HL-60 (cell line): ENCODE results near the gene AP1G1.
"Not testable (repeated sequence)": the region's sequence is repeated elsewhere in the genome, so short reads cannot be mapped to it uniquely, and the experiment has no call there.

Experiments used
- DNase-seq, 2 experiments: peaks; one replicate each; pipeline ENCODE4 v3.0.0-alpha.2; 2010 to 2020; ENCODE audit warnings: low read depth in 1 of 2, low spot score in 1 of 2
- H3K27ac ChIP-seq: fragments of 250-450 bp; sonication (Bioruptor Pico); replicated peaks from 2 replicates; pipeline ENCODE4 v1.5.1; 2020; ENCODE audit warnings: mild to moderate bottlenecking, moderate library complexity
- H3K27me3 ChIP-seq: fragments of 250-450 bp; sonication (Bioruptor Pico); 2 replicates; pipeline ENCODE4 v1.5.1; 2021; ENCODE audit warnings: mild to moderate bottlenecking, moderate library complexity; ENCODE audit not compliant: insufficient read depth, poor library complexity, severe bottlenecking
- H3K4me3 ChIP-seq: replicated peaks from 2 replicates; pipeline ENCODE4 v1.5.1; 2011; ENCODE audit warnings: mild to moderate bottlenecking, control low read depth, low read length; ENCODE audit not compliant: insufficient read depth
- GABPA ChIP-seq: IDR thresholded peaks from 2 replicates; pipeline ENCODE4 v1.6.1; 2012; ENCODE audit warnings: low read depth
- POLR2AphosphoS5 ChIP-seq: IDR thresholded peaks from 2 replicates; pipeline ENCODE4 v1.6.1; 2012; ENCODE audit warnings: low read depth
- SPI1 ChIP-seq: IDR thresholded peaks from 2 replicates; pipeline ENCODE4 v1.6.1; 2012; ENCODE audit warnings: low read depth, mild to moderate bottlenecking, borderline replicate concordance
- TF ChIP-seq, protein P1 (sequence below): IDR thresholded peaks from one replicate; pipeline ENCODE4 v1.5.1; 2011; ENCODE audit warnings: low read length, control low read depth, inconsistent platforms; ENCODE audit not compliant: insufficient read depth
- TF ChIP-seq, protein P2 (sequence below): IDR thresholded peaks from 2 replicates; pipeline ENCODE4 v1.6.1; 2012; ENCODE audit warnings: low read depth; ENCODE audit not compliant: insufficient replicate concordance

Gene AP1G1

DNA sequence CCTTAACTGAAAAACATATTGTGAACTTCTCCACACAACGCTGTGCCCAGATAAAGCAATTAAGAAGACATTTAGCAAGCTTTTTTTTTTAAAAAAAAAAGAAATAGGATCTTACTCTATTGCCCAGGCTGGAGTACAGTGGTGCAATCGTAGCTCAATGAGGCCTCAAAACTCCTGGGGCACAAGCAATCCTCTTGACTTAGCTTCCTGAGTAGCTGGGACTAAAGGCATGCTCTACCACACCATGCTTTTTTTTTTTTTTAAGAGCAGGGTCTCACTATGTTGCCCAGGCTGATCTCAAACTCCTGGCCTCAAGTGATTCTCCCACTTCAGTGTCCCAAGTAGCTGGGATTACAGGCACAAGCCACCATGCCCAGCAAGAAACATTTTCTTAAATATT is 20.1 kb downstream of the AP1G1 start:
- Histone ChIP-seq H3K27me3 (no peaks in the 10 kb centered on the region), H3K27ac (no peak overlapping the region), H3K4me3 (no peak overlapping the region)
- TF ChIP-seq POLR2AphosphoS5, result no peak
- no peak for TF ChIP-seq SPI1
- TF ChIP-seq, protein P1, sequence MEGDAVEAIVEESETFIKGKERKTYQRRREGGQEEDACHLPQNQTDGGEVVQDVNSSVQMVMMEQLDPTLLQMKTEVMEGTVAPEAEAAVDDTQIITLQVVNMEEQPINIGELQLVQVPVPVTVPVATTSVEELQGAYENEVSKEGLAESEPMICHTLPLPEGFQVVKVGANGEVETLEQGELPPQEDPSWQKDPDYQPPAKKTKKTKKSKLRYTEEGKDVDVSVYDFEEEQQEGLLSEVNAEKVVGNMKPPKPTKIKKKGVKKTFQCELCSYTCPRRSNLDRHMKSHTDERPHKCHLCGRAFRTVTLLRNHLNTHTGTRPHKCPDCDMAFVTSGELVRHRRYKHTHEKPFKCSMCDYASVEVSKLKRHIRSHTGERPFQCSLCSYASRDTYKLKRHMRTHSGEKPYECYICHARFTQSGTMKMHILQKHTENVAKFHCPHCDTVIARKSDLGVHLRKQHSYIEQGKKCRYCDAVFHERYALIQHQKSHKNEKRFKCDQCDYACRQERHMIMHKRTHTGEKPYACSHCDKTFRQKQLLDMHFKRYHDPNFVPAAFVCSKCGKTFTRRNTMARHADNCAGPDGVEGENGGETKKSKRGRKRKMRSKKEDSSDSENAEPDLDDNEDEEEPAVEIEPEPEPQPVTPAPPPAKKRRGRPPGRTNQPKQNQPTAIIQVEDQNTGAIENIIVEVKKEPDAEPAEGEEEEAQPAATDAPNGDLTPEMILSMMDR, result no peak
- TF ChIP-seq, protein P2, sequence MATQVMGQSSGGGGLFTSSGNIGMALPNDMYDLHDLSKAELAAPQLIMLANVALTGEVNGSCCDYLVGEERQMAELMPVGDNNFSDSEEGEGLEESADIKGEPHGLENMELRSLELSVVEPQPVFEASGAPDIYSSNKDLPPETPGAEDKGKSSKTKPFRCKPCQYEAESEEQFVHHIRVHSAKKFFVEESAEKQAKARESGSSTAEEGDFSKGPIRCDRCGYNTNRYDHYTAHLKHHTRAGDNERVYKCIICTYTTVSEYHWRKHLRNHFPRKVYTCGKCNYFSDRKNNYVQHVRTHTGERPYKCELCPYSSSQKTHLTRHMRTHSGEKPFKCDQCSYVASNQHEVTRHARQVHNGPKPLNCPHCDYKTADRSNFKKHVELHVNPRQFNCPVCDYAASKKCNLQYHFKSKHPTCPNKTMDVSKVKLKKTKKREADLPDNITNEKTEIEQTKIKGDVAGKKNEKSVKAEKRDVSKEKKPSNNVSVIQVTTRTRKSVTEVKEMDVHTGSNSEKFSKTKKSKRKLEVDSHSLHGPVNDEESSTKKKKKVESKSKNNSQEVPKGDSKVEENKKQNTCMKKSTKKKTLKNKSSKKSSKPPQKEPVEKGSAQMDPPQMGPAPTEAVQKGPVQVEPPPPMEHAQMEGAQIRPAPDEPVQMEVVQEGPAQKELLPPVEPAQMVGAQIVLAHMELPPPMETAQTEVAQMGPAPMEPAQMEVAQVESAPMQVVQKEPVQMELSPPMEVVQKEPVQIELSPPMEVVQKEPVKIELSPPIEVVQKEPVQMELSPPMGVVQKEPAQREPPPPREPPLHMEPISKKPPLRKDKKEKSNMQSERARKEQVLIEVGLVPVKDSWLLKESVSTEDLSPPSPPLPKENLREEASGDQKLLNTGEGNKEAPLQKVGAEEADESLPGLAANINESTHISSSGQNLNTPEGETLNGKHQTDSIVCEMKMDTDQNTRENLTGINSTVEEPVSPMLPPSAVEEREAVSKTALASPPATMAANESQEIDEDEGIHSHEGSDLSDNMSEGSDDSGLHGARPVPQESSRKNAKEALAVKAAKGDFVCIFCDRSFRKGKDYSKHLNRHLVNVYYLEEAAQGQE, result no peak
- no peak for TF ChIP-seq GABPA
- DNase-seq, result no peak

- not testable (repeated sequence) for H3K27me3 ChIP-seq, DNase-seq, H3K27ac ChIP-seq, H3K4me3 ChIP-seq
These were observed 23.5 kb downstream of the AP1G1 start for GRCh38 chr16:71785143-71785542.

DNA sequence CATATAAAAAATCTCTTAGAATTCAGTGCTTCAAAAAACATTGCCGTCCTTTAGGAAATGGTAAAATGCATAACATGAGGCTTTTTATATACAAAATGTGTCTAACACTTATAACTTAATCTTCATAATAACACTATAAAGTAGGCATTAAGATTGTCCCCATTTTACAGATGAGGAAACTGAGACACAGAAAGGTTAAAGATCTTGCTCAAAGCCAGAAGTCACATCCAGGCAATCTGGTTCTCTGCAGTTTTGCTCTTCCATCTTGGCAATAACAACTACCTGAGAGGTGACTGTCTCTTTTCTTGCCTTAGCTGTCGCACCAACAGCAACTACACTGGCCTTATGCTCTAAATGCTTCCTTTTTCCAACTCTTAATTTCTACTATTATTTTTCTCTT is 24.5 kb downstream of the AP1G1 start:
- Histone ChIP-seq H3K27me3 (no peaks in the 10 kb centered on the region), H3K27ac (no peak overlapping the region), H3K4me3 (no peak overlapping the region)
- TF ChIP-seq POLR2AphosphoS5 (no peak), GABPA (no peak), SPI1 (no peak)
- no peak for DNase-seq

GRCh38 chr16:71781741-71782140 is 26.9 kb downstream of the AP1G1 start:
- Histone ChIP-seq H3K27me3 (no peaks in the 10 kb centered on the region), H3K27ac (no peak overlapping the region), H3K4me3 (no peak overlapping the region)
- no peak for TF ChIP-seq POLR2AphosphoS5
- TF ChIP-seq SPI1, result no peak
- TF ChIP-seq, protein P2, result no peak
- TF ChIP-seq GABPA, result no peak
- TF ChIP-seq, protein P1, result no peak
- no peak for DNase-seq

DNA sequence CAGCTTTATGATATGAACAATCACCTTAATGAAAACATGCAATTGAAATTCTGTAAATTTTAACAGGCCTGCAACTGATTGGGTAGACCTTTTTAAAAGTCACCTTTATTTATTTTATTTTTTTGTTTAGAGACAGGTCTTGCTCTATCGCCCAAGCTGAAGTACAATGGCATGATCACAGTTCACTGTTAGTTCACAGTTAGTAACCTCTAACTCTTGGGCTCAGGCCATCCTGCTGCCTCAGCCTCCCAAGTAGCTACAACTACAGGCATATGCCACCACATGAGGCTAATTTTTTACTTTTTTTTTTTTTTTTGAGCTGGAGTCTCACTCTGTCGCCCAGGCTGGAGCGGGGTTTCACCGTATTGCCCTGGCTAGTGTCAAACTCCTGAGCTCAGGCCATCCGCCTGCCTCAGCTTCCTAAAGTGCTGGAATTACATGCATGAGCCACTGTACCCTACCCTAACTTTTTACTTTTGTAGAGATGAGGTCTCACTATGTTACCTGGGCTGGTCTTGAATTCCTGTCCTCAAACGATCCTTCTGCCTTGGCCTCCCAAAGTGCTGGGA is 28.0 kb downstream of the AP1G1 start:
- DNase-seq, result no peak
- Histone ChIP-seq H3K4me3 (no peak overlapping the region), H3K27ac (no peak overlapping the region), H3K27me3 (no peaks in the 10 kb centered on the region)
- TF ChIP-seq, protein P1, result no peak
- TF ChIP-seq POLR2AphosphoS5 (no peak), GABPA (no peak), SPI1 (no peak)
- TF ChIP-seq, protein P2, result no peak
